ENCODE results near the gene DCUN1D3.
"Not testable (repeated sequence)": the region's sequence is repeated elsewhere in the genome, so short reads cannot be mapped to it uniquely, and the experiment has no call there.

Gene DCUN1D3

DNA sequence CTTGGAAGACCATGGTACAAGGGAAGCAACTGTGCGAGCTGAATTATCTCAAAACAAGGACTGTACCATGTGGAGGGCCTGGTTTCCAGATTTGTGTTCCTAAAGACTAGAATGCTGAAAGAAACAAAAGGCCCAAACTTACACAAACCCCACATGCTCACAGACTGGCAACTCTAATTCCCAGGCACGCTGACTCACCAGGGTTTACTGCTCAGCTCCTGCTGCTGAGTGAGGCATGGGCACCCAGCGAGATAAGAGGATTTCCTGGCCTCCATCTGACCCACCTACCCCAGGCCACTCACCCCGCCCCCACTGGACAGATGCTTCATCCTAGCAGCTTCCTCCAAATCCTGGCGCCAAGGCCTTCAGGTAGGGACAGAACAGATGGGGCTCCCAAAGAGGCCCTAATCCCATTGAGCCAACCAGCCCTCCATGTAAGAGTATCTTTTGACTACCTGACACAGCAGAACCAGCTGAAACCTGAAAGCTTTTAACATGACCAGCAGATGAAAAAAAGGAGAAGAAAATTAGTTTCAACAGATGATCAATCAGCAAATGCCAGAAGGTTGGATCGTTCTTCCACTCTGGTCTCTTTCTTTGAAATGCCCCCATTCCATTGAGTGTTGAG lies 33.9 kb downstream of the DCUN1D3 start:
- DNase-seq (ENCODE audit: low read depth): no peak
- no peak overlapping the region for H3K4me3 ChIP-seq (ENCODE audit: low read depth, low read length)
- TF ChIP-seq, protein P1, sequence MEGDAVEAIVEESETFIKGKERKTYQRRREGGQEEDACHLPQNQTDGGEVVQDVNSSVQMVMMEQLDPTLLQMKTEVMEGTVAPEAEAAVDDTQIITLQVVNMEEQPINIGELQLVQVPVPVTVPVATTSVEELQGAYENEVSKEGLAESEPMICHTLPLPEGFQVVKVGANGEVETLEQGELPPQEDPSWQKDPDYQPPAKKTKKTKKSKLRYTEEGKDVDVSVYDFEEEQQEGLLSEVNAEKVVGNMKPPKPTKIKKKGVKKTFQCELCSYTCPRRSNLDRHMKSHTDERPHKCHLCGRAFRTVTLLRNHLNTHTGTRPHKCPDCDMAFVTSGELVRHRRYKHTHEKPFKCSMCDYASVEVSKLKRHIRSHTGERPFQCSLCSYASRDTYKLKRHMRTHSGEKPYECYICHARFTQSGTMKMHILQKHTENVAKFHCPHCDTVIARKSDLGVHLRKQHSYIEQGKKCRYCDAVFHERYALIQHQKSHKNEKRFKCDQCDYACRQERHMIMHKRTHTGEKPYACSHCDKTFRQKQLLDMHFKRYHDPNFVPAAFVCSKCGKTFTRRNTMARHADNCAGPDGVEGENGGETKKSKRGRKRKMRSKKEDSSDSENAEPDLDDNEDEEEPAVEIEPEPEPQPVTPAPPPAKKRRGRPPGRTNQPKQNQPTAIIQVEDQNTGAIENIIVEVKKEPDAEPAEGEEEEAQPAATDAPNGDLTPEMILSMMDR (IDR thresholded peaks at IDR 0.05; ENCODE audit: control insufficient read depth, extremely low read depth, insufficient read depth): no peak

DNA sequence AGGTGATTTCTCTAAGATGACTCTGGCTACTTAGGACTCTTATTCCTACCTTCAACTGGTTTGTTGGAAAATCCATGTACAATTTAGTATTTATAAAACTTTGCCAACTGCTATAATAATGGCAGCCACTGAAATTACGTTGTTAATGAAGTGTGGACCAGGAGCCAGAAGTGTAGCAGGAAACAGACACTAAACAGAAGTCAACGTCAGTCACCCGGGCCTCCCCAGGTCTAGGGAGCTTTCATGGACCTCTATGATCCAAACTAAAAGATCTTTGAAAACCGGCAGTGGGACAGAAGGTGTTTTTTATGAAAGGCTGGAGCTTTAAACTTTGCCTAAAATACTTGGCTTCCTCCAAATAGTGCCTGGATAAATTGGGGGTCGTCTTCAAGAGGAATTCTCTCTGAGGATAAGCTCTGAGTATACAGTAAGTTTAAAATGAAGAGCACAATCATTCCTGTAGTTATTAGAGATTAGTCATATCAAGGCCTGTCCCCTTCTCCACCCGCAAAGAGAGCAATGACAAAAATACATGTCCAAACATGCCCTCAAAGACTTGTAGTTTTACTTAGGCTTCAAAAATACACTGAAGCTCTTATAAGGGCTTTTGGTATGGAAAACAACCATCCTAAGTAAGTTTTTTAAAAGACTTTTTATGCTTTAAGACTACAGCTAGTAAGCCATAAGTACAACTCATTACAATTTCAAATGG lies 34.6 kb downstream of the DCUN1D3 start:
- TF ChIP-seq, protein P1 (IDR thresholded peaks at IDR 0.05; ENCODE audit: control insufficient read depth, extremely low read depth, insufficient read depth): no peak
- no peak for DNase-seq (ENCODE audit: low read depth)
- H3K4me3 ChIP-seq (ENCODE audit: low read depth, low read length): no peak overlapping the region

DNA sequence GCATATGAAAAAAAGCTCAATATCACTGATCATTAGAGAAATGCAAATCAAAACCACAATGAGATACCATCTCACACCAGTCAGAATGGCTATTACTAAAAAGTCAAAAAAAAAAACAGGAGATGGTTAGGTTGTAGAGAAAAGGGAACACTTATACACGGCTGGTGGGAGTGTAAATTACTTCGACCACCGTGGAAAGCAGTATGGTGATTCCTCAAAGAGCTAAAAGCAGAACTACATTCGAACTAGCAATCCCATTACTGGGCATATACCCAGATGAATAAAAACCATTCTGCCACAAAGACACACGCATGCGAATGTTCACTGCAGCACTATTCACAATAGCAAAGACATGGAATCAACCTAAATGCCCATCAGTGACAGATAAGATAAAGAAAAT lies 35.8 kb downstream of the DCUN1D3 start:
- not testable (repeated sequence) for DNase-seq (ENCODE audit: low read depth); H3K4me3 ChIP-seq (ENCODE audit: low read depth, low read length)

DNA sequence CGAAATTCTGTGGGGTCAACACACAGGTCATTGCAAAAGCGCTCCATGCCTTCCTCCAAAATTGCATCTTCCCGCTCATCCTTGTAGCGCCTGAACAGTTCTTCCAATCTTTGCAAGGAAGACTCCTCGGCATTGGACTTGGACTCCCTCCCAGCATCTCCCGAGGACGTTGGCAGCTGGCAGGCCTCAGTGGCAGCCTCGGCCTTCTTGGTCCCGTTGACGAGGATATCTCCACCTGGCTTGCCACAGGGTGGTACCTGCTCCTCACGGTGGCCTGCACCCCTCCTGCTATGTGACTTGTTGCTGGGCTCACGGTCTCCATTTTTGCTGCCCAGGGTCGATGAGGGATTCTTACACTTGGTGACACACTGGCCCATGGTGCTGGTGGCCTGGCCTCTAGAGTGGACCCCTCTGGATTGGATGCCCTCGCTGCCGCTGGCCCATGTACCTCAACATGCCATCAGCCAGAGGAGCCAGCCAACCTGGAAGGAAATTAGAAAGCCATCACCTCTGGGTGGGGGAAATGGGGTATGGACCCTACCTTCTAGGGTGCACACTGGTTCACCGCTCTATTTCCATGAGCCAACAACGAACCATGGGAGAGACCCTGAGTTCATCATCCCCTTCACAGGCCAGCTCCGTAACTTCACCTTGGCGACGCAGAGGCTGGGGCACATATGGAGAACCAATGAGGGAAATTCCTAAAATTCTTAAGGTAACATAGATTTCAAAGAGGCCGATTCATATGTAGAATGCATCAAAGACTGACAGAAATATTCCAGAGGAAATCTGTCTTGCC lies 37.8 kb downstream of the DCUN1D3 start:
- TF ChIP-seq, protein P1 (IDR thresholded peaks at IDR 0.05; ENCODE audit: control insufficient read depth, extremely low read depth, insufficient read depth): no peak
- no peak overlapping the region for H3K4me3 ChIP-seq (ENCODE audit: low read depth, low read length)
- DNase-seq (ENCODE audit: low read depth): no peak

DNA sequence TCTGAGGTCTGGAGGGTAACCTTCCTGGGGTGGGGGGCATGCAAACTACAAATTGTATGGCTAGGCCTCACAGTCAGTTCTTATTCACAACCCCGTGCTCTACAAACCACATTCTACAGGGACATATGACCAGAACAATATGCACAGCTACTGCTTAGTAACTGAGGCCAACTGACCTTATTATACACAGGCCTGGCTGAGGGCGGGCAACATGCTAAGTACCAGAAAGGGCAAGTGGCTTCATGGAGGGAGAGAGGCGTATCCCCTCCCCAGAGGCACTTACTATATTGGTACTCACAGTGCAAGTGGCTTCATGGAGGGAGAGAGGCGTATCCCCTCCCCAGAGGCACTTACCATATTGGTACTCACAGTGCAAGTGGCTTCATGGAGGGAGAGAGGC lies 39.2 kb downstream of the DCUN1D3 start:
- not testable (repeated sequence) for DNase-seq (ENCODE audit: low read depth); H3K4me3 ChIP-seq (ENCODE audit: low read depth, low read length)

DNA sequence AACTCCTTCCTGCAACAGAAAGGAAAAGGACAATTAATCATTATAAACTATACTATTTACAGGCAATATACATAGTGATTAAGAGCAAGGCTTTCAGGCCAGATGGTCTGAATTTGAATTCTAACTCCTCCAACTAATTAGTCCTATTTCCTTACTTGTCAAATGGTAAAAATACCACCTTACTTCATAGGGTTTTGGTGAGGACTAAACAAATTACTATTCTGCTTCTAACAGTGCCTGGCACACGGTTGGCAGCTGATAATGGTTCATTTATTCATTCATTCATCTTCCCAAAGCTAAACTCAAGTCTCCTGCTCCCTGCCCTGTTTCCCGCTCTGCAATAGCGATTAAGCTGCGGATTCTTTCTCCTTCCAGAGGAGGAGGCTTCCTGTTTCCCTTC lies 39.8 kb downstream of the DCUN1D3 start:
- no peak for DNase-seq (ENCODE audit: low read depth)
- no peak overlapping the region for H3K4me3 ChIP-seq (ENCODE audit: low read depth, low read length)
- TF ChIP-seq, protein P1 (IDR thresholded peaks at IDR 0.05; ENCODE audit: control insufficient read depth, extremely low read depth, insufficient read depth): no peak

DNA sequence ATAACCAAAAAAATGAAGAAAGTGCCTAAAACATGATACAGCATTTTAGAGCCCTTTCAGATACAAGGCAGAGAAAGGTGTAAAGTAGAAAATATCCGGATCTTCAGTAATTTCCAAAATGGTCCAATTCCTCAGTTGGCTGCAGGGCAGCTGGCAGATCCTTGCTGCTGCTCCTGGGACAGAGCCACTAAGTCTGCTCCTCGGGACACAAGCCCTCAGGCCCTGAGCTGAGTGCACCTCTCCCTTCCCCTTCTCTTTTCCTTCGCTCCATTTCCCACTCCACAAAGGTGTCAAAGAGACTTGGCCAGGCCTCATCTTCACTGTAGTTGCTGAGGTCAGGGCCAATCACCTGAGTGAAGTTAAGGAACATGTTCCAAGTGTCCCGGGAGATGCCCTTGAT lies 40.5 kb downstream of the DCUN1D3 start:
- TF ChIP-seq, protein P1 (IDR thresholded peaks at IDR 0.05; ENCODE audit: control insufficient read depth, extremely low read depth, insufficient read depth): no peak
- DNase-seq (ENCODE audit: low read depth): no peak
- no peak overlapping the region for H3K4me3 ChIP-seq (ENCODE audit: low read depth, low read length)
